ENCODE results near the gene TNNI3K.
"Not testable (repeated sequence)": the region's sequence is repeated elsewhere in the genome, so short reads cannot be mapped to it uniquely, and the experiment has no call there.

TNNI3K gene, protein sequence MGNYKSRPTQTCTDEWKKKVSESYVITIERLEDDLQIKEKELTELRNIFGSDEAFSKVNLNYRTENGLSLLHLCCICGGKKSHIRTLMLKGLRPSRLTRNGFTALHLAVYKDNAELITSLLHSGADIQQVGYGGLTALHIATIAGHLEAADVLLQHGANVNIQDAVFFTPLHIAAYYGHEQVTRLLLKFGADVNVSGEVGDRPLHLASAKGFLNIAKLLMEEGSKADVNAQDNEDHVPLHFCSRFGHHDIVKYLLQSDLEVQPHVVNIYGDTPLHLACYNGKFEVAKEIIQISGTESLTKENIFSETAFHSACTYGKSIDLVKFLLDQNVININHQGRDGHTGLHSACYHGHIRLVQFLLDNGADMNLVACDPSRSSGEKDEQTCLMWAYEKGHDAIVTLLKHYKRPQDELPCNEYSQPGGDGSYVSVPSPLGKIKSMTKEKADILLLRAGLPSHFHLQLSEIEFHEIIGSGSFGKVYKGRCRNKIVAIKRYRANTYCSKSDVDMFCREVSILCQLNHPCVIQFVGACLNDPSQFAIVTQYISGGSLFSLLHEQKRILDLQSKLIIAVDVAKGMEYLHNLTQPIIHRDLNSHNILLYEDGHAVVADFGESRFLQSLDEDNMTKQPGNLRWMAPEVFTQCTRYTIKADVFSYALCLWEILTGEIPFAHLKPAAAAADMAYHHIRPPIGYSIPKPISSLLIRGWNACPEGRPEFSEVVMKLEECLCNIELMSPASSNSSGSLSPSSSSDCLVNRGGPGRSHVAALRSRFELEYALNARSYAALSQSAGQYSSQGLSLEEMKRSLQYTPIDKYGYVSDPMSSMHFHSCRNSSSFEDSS

DNA sequence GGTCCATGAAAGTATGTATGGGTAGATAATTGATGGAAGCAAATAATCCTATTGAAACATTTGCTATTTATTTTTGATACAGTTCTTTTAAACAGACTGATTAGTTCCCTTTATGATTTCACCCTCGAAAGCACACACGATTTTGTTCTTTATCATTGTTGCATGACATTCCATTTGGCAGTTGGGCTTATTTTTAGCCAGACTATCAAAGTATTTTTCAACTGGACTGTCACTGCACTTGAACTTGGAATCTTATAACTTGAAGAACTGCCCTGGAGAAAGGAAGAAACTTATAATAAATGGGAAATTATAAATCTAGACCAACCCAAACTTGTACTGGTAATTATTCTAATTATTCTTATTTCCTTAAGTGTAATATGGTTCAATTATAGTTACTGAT, at the start of gene TNNI3K:
TNNI3K (plus strand) TSS at position 235 of the 400 bp plus-strand sequence; CDS start at position 300, 65 bp downstream.
- DNase-seq, result no peak

DNA sequence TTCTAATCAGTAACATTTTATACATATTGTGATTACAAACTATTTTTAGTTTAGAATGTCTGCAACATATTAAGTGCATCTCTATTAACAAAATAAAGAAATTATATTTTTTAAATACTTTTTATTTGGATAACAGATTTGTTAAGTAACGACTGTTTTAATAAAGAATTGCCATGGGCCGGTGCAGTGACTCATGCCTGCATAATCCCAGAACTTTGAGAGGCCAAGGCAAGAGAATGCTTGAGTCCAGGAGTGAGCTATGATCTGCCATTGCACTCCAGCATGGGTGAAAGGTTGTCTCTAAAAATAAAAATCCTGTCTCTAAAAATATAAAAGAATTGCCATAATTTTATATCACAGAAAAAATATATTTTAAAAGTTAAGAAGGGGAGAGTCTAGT, 41.3 kb upstream of the TNNI3K start:
- DNase-seq, result no peak

DNA sequence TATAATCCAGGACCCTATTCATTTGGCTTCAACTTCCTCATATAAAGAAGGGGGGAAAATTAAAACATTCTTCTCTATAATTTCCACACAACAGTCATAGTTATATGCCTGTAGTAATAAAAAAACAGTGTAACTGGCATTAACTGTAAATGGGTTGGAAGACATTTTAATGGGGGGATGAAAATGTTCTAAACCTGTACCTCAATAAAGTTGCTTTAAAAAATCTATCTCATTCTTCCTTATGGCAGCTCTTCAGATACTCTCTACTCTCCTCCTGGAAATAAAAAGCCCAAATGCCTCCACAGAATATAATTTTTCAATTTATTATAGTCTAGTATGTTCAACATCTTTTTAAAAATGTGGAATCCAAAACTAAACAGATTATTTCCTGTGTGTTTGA, 39.8 kb upstream of the TNNI3K start:
- DNase-seq, result no peak

DNA sequence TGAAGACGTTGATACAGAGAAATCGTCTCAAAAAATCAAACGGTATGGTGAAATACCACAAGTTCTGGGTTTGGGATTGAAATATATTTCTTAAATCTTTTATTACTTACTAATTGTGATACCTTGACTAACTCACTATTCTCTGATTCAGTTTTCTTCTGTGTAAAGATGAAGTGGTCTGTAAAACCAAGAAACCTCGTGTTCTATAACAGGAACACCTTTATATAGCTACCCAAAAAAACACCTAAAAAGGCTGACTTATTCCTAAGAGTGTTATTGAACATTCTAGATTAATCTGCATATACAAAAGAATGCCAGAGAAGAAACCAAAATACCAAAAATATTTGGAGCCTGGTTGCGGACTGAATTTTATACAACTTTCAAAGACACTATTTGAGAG, 37.9 kb upstream of the TNNI3K start:
- no peak for DNase-seq

DNA sequence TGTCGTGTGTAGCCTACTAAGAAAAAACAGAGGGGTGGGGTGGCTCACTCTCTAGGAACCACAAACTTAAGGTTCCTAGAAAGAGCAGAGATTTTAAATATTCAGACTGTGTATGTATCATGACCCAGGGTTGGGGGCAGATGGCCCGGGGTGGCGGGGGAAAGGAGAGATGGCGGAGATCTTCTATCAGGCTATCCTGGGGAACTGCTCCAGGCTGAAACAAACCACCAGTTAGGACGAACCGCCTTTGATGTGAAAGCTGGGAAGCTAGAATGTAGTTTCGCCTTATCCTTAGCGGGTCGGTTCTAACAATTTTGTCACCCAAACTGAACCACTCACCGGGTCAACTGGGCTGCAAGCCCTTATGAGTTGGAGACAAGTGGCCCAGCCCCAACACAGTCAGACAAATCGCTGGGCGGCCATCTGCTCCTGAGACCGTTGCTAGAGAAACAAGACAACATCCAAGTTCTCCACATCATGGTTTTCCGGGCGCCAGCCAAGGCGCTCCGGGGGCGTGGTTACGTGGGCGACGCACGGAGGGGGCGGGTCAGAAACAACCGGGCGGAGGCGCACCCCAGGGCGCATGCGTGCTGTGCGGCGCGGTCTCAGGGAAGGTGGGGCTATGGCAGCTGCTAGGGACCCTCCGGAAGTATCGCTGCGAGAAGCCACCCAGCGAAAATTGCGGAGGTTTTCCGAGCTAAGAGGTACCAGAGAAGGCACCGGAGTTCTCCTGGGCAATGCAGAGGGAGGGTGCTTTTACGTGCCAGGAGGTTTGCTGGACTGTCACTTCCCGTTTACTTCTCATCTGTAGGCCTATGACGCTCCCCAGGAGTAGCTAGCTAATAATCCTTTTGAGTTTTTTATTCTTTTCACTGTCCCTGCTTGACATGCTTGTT, 37.3 kb upstream of the TNNI3K start, which contains the start of the genes FPGT and LRRIQ3:
FPGT (plus strand) TSS at position 586 of the 896 bp plus-strand sequence; CDS start at position 623, 37 bp downstream.
LRRIQ3 (minus strand) TSS at position 520 of the 896 bp plus-strand sequence. CDS start 14,492 bp downstream, outside the sequence.
- DNase-seq, result peak; percentile 96

DNA sequence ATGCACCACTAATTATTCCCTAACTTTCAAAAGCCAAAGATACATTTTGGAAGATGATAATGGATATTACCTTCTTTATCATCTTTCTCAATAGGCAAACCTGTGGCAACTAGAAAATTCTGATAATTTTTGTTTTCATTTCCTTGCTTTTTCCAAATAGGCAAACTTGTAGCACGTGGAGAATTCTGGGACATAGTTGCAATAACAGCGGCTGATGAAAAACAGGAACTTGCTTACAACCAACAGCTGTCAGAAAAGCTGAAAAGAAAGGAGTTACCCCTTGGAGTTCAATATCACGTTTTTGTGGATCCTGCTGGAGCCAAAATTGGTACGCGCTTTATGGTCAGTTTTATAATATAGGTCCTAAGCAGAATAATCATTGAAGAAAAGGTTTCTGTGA, 35.7 kb upstream of the TNNI3K start:
- no peak for DNase-seq

DNA sequence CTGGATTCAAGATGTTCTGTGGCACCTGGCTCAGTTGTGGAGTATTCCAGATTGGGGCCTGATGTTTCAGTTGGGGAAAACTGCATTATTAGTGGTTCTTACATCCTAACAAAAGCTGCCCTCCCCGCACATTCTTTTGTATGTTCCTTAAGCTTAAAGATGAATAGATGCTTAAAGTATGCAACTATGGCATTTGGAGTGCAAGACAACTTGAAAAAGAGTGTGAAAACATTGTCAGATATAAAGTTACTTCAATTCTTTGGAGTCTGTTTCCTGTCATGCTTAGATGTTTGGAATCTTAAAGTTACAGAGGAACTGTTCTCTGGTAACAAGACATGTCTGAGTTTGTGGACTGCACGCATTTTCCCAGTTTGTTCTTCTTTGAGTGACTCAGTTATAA, 29.9 kb upstream of the TNNI3K start:
- no peak for DNase-seq

DNA sequence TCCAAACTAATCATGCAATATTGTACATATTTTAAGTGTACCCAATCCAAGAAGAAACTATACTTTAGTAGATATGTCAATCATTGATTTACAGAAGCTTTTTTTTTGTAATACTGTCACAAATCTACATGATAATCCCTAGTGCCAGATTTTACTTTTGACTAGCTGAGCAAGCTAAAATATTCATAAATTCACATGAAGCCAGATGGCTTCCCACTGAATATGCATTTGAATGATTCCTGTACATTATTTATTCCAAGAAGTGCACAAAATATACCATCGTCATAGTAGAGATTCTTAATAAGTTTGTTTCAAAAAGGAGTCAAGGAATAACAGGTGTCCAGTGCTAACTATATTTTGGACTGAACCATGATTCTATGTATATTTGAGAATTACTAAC, 20.0 kb upstream of the TNNI3K start:
- DNase-seq, result no peak

DNA sequence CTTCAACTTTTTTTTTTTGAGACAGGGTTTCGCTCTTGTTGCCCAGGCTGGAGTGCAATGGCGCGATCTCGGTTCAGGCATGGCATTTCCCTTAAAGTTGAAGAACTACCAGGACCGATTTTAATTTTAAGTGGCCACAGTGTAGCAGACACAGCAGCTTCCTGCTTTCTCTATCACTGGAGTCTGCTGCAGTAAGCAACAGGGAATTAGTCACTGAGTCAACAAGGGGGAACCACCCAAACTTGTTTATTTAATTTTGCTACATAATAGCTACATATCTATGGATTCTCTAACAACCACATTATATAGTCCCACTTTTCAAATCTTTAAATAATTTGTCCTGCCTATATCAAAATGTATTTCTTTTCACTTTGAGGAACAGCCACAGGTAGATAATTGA, 12.5 kb upstream of the TNNI3K start:
- no peak for DNase-seq

DNA sequence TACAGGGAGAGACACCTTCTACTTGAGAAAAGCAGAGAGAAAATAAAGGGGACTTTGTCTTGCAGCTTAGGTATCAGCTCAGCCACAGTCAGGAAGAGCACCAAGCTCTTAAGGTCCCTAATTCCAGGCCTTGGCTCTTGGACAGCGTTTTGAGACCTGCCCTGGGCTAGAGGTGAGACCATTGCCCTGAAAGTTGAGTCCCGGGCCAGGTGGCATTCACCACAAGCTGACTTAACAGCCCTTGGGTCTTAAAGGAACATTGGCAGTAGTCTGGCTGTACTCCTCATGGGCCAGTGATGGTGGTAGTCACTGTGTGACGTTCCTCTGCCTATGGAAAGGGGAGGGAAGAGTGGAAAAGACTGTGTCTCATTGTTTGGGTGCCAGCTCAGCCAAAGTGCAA, 11.7 kb upstream of the TNNI3K start:
- DNase-seq, result no peak

DNA sequence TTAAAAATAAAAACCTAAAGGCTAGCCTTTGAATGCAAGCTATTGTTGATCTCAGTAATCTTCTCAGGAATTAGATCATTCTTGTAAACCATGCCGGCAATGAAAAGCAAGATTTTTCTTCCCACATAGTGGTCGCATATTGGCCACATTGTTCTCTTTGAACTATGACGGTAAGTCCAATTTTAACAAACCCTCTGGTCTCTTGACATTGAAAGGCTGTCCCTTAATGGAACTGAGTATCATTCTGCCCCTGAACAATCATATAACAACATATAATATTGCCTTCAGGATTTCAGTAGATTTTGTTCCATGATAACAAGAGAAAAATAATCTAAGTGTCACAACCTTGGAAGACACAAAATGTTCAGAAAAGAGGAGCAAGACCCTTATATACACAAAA, 1.3 kb downstream of the TNNI3K start:
- no peak for DNase-seq

DNA sequence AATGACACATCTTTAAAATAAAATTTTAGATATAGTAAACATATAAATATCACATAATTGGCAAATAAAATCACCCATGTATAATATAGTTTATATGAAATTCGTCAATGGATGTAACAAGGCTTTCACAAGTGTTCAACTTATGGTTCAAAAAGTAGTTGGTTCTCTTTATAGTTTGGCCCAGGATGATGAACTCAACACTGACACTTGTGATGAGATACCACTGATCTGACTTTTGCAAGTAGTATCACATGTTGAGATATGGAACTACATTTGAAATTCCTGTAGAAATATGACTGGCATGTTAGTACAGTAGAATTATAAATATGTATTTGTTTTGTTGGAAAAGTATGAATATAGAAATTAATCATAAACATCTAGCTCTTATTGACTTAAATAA, 1.8 kb downstream of the TNNI3K start:
- no peak for DNase-seq

DNA sequence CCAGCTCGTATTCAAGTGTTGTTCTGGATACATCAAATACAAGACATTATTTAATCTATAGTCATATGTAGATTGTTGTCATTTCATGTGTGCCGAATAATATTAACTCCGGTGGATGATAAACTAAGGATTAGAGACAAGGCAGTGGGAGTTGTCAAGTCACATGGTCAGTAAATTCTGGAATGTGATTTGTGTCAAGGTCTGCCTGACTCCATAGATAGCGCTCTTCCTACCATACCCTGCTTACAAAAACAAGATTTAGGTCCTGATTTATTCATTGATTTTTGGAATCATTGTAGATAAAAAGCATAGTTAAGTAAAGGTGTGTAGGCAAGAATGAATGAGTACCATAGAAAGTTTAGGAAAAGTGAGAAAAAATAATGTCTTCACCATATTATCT, 2.6 kb downstream of the TNNI3K start:
- DNase-seq, result no peak

DNA sequence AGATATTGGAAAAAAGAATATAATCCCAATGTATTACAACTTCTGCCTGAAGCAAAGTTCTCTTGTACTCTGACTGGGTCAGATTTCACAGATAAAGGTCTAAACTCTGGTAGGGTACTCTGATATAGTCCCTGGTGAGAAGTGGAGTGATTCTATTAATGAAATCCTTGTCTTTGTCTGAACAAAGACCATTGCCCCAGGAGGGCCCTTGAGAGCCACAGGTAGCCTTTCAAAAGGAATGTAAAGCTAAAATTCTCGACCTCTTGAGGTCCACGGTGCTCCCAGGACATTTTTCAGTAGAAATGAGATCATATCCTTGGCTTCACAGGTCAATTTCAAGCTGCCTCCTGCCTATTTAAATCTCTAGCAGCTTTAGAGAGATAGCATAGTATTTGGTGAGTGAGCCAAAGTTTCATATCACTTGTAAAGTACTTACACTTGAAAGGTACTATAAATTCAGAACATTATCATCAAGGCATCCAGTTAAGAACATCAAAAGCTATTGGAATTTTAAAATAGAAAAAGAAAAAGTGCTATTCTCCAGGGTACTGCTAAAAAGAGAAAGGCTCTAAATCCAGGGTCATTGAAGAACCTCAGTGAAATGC, 10.1 kb downstream of the TNNI3K start:
- no peak for DNase-seq

DNA sequence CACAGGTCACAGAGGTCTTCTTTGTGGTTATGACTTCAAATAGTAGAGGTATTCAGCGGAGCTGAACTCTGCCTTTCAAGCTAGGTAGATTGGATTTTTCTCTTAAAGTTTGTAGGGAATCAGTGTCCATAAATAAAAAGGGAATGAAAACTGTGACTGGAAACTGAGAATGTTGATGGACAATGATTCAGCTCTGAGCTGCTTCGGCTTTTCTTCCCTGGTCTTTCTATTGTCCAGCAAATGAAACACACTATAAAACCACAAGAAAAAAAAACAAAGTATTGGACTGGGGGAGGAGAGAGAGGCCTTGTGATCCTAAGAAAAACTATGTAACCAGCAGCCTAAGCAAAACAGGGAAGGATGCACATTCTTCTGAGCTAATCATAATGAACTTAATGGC, 11.1 kb downstream of the TNNI3K start:
- DNase-seq, result no peak

DNA sequence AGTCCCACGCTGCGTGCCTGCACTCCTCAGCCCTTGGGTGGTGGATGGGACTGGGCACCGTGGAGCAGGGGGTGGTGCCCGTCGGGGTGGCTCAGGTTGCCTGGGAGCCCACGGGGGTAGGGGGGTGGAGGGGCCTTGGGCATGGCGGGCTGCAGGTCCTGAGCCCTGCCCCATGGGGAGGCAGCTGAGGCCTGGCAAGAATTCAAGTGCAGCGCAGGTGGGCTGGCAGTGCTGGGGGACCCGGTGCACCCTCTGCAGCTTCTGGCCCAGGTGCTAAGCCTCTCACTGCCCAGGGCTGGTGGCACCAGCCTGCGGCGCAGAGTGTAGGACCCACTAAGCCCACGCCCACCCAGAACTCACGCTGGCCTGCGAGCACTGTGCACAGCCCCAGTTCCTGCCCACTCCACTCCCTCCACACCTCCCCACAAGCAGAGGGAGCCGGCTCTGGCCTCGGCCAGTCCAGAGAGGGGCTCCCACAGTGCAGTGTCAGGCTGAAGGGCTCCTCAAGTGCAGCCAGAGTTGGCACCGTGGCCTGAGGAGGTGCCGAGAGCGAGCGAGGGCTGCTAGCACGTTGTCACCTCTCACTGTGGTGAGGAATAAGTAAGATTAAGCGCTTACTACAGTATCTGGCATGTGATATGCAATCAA, 12.8 kb downstream of the TNNI3K start:
- DNase-seq, result no peak

DNA sequence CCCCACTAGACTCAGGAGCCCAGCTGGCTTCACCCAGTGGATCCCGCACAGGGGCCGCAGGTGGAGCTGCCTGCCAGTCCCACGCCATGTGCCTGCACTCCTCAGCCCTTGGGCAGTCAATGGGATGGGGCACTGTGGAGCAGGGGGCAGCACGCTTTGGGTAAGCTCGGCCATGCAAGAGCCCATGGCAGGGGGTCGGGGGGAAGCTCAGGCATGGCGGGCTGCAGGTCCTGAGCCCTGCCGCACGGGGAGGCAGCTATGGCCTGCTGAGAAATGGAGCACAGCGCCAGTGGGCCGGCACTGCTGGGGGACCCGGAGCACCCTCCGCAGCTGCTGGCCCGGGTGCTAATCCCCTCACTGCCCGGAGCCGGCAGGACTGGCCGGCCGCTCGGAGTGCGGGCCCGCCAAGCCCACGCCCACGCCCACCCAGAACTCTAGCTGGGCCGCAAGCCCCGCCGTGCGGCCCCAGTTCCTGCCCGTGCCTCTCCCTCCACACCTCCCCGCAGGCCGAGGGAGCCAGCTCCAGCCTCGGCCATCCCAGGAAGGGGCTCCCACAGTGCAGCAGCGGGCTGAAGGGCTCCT, 18.1 kb downstream of the TNNI3K start:
- not testable (repeated sequence) for DNase-seq

DNA sequence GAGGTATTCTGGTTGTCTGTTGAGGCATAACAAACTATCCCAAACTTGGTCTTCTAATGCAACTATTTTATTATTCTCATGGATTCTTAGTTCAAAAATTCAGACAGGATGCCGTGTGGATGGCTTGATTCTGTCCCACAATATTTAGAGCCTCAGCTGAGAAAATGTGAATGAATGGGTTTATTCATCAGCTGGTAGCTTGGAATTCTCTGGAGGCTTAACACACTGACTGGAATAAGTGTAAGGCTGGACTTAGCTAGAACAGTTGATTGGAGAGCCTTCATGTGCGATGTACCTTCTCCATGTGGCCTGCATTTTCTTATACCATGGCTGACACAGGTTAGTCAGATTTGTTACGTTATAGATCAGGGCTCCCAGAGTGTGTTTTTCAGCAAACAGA, 30.8 kb downstream of the TNNI3K start:
- DNase-seq, result no peak

DNA sequence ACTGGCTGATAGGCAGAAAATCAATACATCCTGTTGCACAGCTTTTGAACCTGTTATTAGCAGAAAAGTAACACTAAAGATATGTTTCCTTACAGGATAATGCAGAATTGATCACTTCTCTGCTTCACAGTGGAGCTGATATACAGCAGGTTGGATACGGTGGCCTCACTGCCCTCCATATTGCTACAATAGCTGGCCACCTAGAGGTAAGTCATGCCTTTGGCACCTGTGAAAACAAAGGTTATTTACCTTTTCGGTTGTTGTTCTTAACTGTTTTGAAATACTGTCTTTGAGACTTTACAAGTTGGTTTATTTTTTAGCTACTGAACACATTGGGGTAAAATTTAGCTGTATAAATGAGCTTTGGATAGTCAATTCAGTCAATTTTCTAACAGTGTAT, 36.3 kb downstream of the TNNI3K start:
- DNase-seq, result no peak

DNA sequence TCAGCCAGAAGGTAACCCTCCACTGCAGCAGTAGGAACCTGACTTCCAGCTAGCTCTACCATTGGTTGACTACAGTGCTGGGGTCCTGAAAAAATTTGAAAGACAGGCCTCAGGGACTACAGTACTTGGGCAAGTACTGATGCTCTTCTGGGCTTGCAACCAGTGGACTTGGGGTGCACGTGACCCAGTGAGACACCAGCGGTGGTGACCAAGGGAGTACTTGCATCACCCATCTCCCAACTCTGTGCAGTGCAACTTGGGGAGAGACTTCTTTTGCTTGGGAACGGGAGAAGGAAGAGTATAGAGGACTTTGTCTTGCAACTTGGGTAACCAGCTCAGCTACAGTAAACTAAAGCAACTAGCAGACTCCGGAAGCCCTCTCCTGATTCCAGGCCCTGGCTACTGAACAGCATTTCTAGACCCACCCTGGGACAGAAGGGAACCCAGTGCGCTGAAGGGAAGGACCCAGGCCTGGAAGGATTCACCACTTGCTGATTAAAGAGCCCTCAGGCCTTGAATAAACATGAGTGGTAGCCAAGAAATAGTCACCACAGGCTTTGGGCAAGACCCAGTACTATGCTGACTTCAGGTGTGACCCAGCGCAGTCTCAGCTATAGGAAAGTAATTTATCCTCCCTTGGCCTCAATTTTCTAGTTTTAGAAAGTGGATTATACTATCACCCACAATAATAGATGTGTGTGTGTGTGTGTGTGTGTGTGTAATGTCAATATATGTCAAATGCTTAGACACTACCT, 45.6 kb downstream of the TNNI3K start:
- no peak for DNase-seq

DNA sequence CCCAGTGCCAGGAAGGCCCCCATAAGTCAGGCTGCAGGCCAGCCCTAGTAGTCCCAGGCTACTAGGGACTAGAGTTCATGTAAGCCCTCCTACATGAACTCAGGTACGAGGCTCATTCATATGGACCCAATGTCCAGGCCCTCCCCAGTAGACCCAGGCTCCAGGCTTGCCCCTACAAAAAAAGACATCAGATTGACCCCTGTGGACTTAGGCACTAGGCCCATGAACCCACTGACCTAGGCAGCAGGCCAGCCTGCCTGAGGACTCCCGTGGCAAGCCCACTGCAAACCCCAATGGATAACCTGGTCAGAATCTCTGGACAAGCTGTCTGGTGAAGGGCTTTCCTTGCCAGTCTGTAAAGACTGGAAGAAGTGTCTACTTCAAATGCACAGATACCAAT, 51.2 kb downstream of the TNNI3K start:
- DNase-seq, result no peak

Measured in activated CD4-positive, alpha-beta T cell treated with anti-CD3 and anti-CD28 coated beads for 48 hours (primary cell).